Mesenchymal stem cell (in vitro differentiated cells and primary cell): ENCODE measurements around the gene GTF2F2.

Source experiments
- DNase-seq: peaks from one replicate; pipeline ENCODE4 v3.0.0-alpha.2; 2013
- H2AFZ ChIP-seq: one replicate; pipeline ENCODE4 v1.6.1; 2013; ENCODE audit warnings: low read depth, mild to moderate bottlenecking, control low read depth, inconsistent platforms, low read length, moderate library complexity
- H2AK5ac ChIP-seq: 2 replicates; pipeline ENCODE4 v1.6.1; 2013; ENCODE audit warnings: low read length, moderate library complexity, mild to moderate bottlenecking, inconsistent platforms; ENCODE audit not compliant: severe bottlenecking
- H2BK120ac ChIP-seq: one replicate; pipeline ENCODE4 v1.6.1; 2013; ENCODE audit warnings: low read depth, mild to moderate bottlenecking, inconsistent platforms, low read length, moderate library complexity
- H2BK12ac ChIP-seq, 2 experiments: one replicate each; pipeline ENCODE4 v1.6.1; 2013; ENCODE audit warnings: inconsistent platforms in 2 of 2, low read length in 2 of 2, mild to moderate bottlenecking in 2 of 2, moderate library complexity in 2 of 2, control low read depth in 1 of 2
- H2BK15ac ChIP-seq: one replicate; pipeline ENCODE4 v1.6.1; 2013; ENCODE audit warnings: mild to moderate bottlenecking, low read depth, inconsistent platforms; ENCODE audit not compliant: poor library complexity, severe bottlenecking
- H2BK5ac ChIP-seq: 2 replicates; pipeline ENCODE4 v1.6.1; 2013; ENCODE audit warnings: low read depth, mild to moderate bottlenecking, low read length, control low read depth, inconsistent platforms; ENCODE audit not compliant: poor library complexity, severe bottlenecking
- H3K14ac ChIP-seq, 2 experiments: one replicate each; pipeline ENCODE4 v1.6.1; 2013; ENCODE audit warnings: inconsistent platforms in 2 of 2, low read length in 2 of 2, control low read depth in 1 of 2, mild to moderate bottlenecking in 1 of 2, moderate library complexity in 1 of 2
- H3K18ac ChIP-seq, 2 experiments: one replicate each; pipeline ENCODE4 v1.6.1; 2013; ENCODE audit warnings: inconsistent platforms in 2 of 2, low read length in 2 of 2, control low read depth in 1 of 2, low read depth in 1 of 2, mild to moderate bottlenecking in 1 of 2
- H3K23ac ChIP-seq, 2 experiments: one replicate each; pipeline ENCODE4 v1.6.1; 2013; ENCODE audit warnings: inconsistent platforms in 2 of 2, low read length in 2 of 2, mild to moderate bottlenecking in 2 of 2, moderate library complexity in 2 of 2, control low read depth in 1 of 2
- H3K27ac ChIP-seq: 2 replicates; pipeline ENCODE4 v1.5.1; 2013; ENCODE audit warnings: mild to moderate bottlenecking, moderate library complexity, low read length, control low read depth, inconsistent platforms; ENCODE audit not compliant: poor library complexity, severe bottlenecking
- H3K27me3 ChIP-seq, 2 experiments: 2 replicates each; pipeline versions ENCODE4 v1.6.1 to v1.7.0; 2013; ENCODE audit warnings: low read length in 2 of 2, mild to moderate bottlenecking in 2 of 2, moderate library complexity in 2 of 2, control low read depth in 1 of 2, inconsistent platforms in 1 of 2; ENCODE audit not compliant: control insufficient read depth in 1 of 2, insufficient read depth in 1 of 2
- H3K36me3 ChIP-seq, 2 experiments: 2 replicates each; pipeline versions ENCODE4 v1.6.1 to v1.7.0; 2013; ENCODE audit warnings: low read length in 2 of 2, control low read depth in 1 of 2, inconsistent platforms in 1 of 2, low read depth in 1 of 2, mild to moderate bottlenecking in 1 of 2; ENCODE audit not compliant: insufficient read depth in 2 of 2, control insufficient read depth in 1 of 2
- H3K4ac ChIP-seq, 2 experiments: one replicate each; pipeline ENCODE4 v1.6.1; 2013; ENCODE audit warnings: inconsistent platforms in 2 of 2, low read length in 2 of 2, mild to moderate bottlenecking in 2 of 2, moderate library complexity in 2 of 2, control low read depth in 1 of 2, low read depth in 1 of 2
- H3K4me1 ChIP-seq: 2 replicates; pipeline ENCODE4 v1.6.1; 2013; ENCODE audit warnings: low read depth, low read length, control low read depth; ENCODE audit not compliant: control insufficient read depth, insufficient read depth
- H3K4me2 ChIP-seq: 2 replicates; pipeline ENCODE4 v1.6.1; 2013; ENCODE audit warnings: low read length, mild to moderate bottlenecking, inconsistent platforms; ENCODE audit not compliant: poor library complexity, severe bottlenecking
- H3K4me3 ChIP-seq, 2 experiments: 2 replicates each; pipeline versions ENCODE4 v1.5.1 to v1.7.0; 2013; ENCODE audit warnings: low read length in 2 of 2, mild to moderate bottlenecking in 2 of 2, control low read depth in 1 of 2, low read depth in 1 of 2; ENCODE audit not compliant: insufficient read depth in 1 of 2
- H3K79me1 ChIP-seq: replicated peaks from 2 replicates; pipeline ENCODE4 v1.6.1; 2013; ENCODE audit warnings: mild to moderate bottlenecking, control low read depth, low read length, inconsistent platforms; ENCODE audit not compliant: poor library complexity, severe bottlenecking
- H3K9ac ChIP-seq: 2 replicates; pipeline ENCODE4 v1.7.0; 2013; ENCODE audit warnings: mild to moderate bottlenecking, low read length, moderate library complexity
- H3K9me3 ChIP-seq: 2 replicates; pipeline ENCODE4 v1.7.0; 2013; ENCODE audit warnings: mild to moderate bottlenecking, low read length; ENCODE audit not compliant: control insufficient read depth
- H4K8ac ChIP-seq: one replicate; pipeline ENCODE4 v1.6.1; 2013; ENCODE audit warnings: inconsistent platforms, mild to moderate bottlenecking, low read length, moderate library complexity
- H4K91ac ChIP-seq: one replicate; pipeline ENCODE4 v1.6.1; 2013; ENCODE audit warnings: mild to moderate bottlenecking, low read length, inconsistent platforms
- WGBS: methylation state at CpG from one replicate; pipeline ENCODE4 v1.1.7; 2013; ENCODE audit warnings: mixed read lengths; 5-methylcytosine and 5-hydroxymethylcytosine counted together

The GTF2F2 gene

GRCh38 chr13:45219938-45220375 is 99.6 kb downstream of the GTF2F2 start:
- Histone ChIP-seq H3K79me1 (peaks cover 18% of the 10 kb centered on the region), H3K23ac (no peak overlapping the region), H2BK5ac (no peak overlapping the region), H3K9ac (peak overlapping the region; percentile 68), H3K36me3 (peaks cover 0 to 3% of the 10 kb centered on the region in 2 experiments), H3K27ac (no peak overlapping the region), H3K9me3 (no peaks in the 10 kb centered on the region), H3K4me1 (peaks cover 7% of the 10 kb centered on the region), H2AFZ (no peak overlapping the region), H4K91ac (no peak overlapping the region), H2AK5ac (no peak overlapping the region), H3K4me2 (no peak overlapping the region), H2BK12ac (no peak overlapping the region), H2BK15ac (no peak overlapping the region), H2BK120ac (no peak overlapping the region), H3K4me3 (peak overlapping the region in 1 of 2 experiments; percentile 58), H4K8ac (no peak overlapping the region), H3K14ac (no peak overlapping the region), H3K27me3 (no peaks in the 10 kb centered on the region), H3K4ac (no peak overlapping the region), H3K18ac (no peak overlapping the region)
- WGBS: 50% methylated on average over 4 of the region's 4 CpGs
- peak; percentile 44 for DNase-seq

DNA sequence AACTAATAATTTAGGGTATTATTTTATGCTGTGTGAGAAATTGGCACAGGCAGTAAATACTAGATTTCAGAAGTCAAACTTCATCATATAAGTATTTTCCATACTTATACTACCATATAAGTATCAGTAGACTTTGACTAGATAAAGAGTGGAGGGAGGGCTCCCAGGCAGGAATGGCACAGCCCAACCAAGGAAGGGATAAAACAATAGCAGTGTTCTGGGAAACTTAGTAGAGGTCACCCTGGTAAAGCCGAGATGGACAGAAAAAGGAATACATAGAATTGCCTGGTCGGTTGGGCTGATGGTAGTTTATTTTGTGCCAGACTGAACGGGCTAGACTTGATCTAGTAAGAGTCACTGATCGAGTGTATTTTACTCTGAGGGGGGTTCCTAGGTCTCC is 100.1 kb downstream of the GTF2F2 start:
- H3K4me2 ChIP-seq: no peak overlapping the region
- peaks cover 20% of the 10 kb centered on the region for H3K79me1 ChIP-seq

DNA sequence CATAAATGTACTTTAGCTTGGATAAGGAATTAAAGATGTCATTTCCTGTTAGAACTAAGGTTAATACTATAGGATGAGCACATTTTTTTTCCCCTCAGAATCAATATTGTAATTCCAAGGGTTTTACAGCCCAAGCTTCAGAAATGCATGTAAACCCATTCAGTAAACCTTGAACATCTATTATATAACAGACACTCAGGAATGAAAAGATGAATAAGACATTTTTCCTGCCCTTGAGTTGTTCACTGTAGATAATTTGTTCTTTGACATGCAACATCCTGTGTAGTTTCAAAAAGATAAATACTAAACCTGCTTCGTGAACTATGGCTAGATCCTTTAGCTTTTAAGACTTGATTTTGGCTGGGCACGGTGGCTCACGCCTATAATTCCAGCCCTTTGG is 102.2 kb downstream of the GTF2F2 start:
- H3K23ac ChIP-seq: no peak overlapping the region
- no peak overlapping the region for H2AFZ ChIP-seq
- no peak overlapping the region for H3K14ac ChIP-seq
- no peak overlapping the region for H4K91ac ChIP-seq
- H2BK120ac ChIP-seq: no peak overlapping the region
- no peak for DNase-seq
- H3K79me1 ChIP-seq: peaks cover 23% of the 10 kb centered on the region
- H2BK12ac ChIP-seq: no peak overlapping the region
- H3K18ac ChIP-seq: no peak overlapping the region
- H3K4me3 ChIP-seq: no peak overlapping the region
- H3K4me2 ChIP-seq: no peak overlapping the region
- H3K27ac ChIP-seq: no peak overlapping the region
- H3K36me3 ChIP-seq: peaks cover 0 to 2% of the 10 kb centered on the region in 2 experiments
- H2BK5ac ChIP-seq: no peak overlapping the region
- H4K8ac ChIP-seq: no peak overlapping the region
- peaks cover 2% of the 10 kb centered on the region for H3K4me1 ChIP-seq
- H3K9ac ChIP-seq: no peak overlapping the region
- no peak overlapping the region for H3K4ac ChIP-seq
- H2BK15ac ChIP-seq: no peak overlapping the region
- no peaks in the 10 kb centered on the region for H3K27me3 ChIP-seq
- 75% methylated on average over 3 of the region's 3 CpGs for WGBS
- H2AK5ac ChIP-seq: no peak overlapping the region
- H3K9me3 ChIP-seq: no peaks in the 10 kb centered on the region

More for the DNA sequence above, 100.1 kb downstream of the GTF2F2 start:
- Histone ChIP-seq H2BK15ac (no peak overlapping the region), H3K9ac (no peak overlapping the region), H2BK12ac (no peak overlapping the region), H3K4me3 (no peak overlapping the region), H2AFZ (no peak overlapping the region), H3K23ac (no peak overlapping the region), H2BK120ac (no peak overlapping the region), H3K4me1 (peaks cover 7% of the 10 kb centered on the region), H4K91ac (no peak overlapping the region), H2AK5ac (peak overlapping the region; percentile 72), H3K36me3 (peaks cover 0 to 5% of the 10 kb centered on the region in 2 experiments), H3K14ac (no peak overlapping the region), H3K4ac (no peak overlapping the region), H3K27ac (no peak overlapping the region), H4K8ac (no peak overlapping the region), H3K9me3 (no peaks in the 10 kb centered on the region), H3K27me3 (no peaks in the 10 kb centered on the region), H2BK5ac (no peak overlapping the region), H3K18ac (no peak overlapping the region)
- 96% methylated on average over 4 of the region's 4 CpGs for whole genome bisulfite sequencing
- no peak for DNase-seq

- Histone ChIP-seq H2AFZ (no peak overlapping the region), H3K27me3 (no peaks in the 10 kb centered on the region), H3K79me1 (peaks cover 25% of the 10 kb centered on the region), H2AK5ac (no peak overlapping the region), H3K4me3 (no peak overlapping the region), H3K14ac (no peak overlapping the region), H2BK5ac (no peak overlapping the region), H2BK12ac (peak overlapping the region in 1 of 2 experiments; percentile 45), H3K23ac (no peak overlapping the region), H4K91ac (no peak overlapping the region), H2BK120ac (no peak overlapping the region), H3K18ac (peak overlapping the region in 1 of 2 experiments; percentile 75), H3K36me3 (peaks cover 0 to 2% of the 10 kb centered on the region in 2 experiments), H4K8ac (no peak overlapping the region), H2BK15ac (no peak overlapping the region), H3K4ac (no peak overlapping the region), H3K27ac (no peak overlapping the region), H3K9ac (no peak overlapping the region), H3K4me1 (peaks cover 2% of the 10 kb centered on the region), H3K4me2 (no peak overlapping the region), H3K9me3 (no peaks in the 10 kb centered on the region)
- no peak for DNase-seq
- 100% methylated on average over 1 of the region's 1 CpG for WGBS
Measured at GRCh38 chr13:45222919-45223318, 102.6 kb downstream of the GTF2F2 start.
